DOHH2 (cell line): ENCODE data around the gene SLC4A2.

Experiments used
- H3F3A ChIP-seq: fragments of 200-600 bp; sonication (generic), shearing (Covaris generic); 2 replicates; pipeline ENCODE4 v1.6.0; 2016; ENCODE audit warnings: antibody characterized with exemption, mild to moderate bottlenecking; ENCODE audit not compliant: control insufficient read depth, insufficient read depth
- H3K27ac ChIP-seq: fragments of 200-600 bp; sonication (generic); 2 replicates; pipeline ENCODE4 v1.5.1; 2014; ENCODE audit warnings: low read depth, mild to moderate bottlenecking, low read length, moderate library complexity
- H3K27me3 ChIP-seq: fragments of 200-600 bp; sonication (generic); 2 replicates; pipeline ENCODE4 v1.6.1; 2014; ENCODE audit warnings: mild to moderate bottlenecking, low read length, mixed read lengths; ENCODE audit not compliant: control insufficient read depth
- H3K36me3 ChIP-seq: fragments of 200-600 bp; sonication (generic); 2 replicates; pipeline ENCODE4 v1.6.1; 2014; ENCODE audit warnings: mild to moderate bottlenecking, low read length, moderate library complexity, mixed read lengths; ENCODE audit not compliant: control insufficient read depth
- H3K4me1 ChIP-seq: fragments of 200-600 bp; sonication (generic); 2 replicates; pipeline ENCODE4 v1.6.1; 2014; ENCODE audit warnings: mild to moderate bottlenecking, low read length, mixed read lengths; ENCODE audit not compliant: control insufficient read depth
- H3K4me2 ChIP-seq: fragments of 200-600 bp; sonication (generic); 2 replicates; pipeline ENCODE4 v1.6.0; 2014; ENCODE audit warnings: mild to moderate bottlenecking, low read length, moderate library complexity
- H3K4me3 ChIP-seq: fragments of 200-600 bp; sonication (generic); 2 replicates; pipeline ENCODE4 v1.5.1; 2014; ENCODE audit warnings: mild to moderate bottlenecking, low read length, mixed read lengths
- H3K79me2 ChIP-seq: fragments of 200-600 bp; sonication (generic); 2 replicates; pipeline ENCODE4 v1.6.1; 2014; ENCODE audit warnings: mild to moderate bottlenecking, low read length, mixed read lengths; ENCODE audit not compliant: control insufficient read depth
- H3K9me2 ChIP-seq: fragments of 200-600 bp; sonication (generic); replicated peaks from 2 replicates; pipeline ENCODE4 v1.6.1; 2014; ENCODE audit warnings: mild to moderate bottlenecking, low read length, mixed read lengths; ENCODE audit not compliant: control insufficient read depth
- H3K9me3 ChIP-seq: fragments of 200-600 bp; sonication (generic); 2 replicates; pipeline ENCODE4 v1.6.1; 2014; ENCODE audit warnings: antibody characterized with exemption, low read length, mixed read lengths; ENCODE audit not compliant: control insufficient read depth, insufficient read depth
- H4K20me1 ChIP-seq: fragments of 200-600 bp; sonication (generic); 2 replicates; pipeline ENCODE4 v1.6.0; 2014; ENCODE audit warnings: low read depth, mild to moderate bottlenecking, antibody characterized with exemption, low read length, moderate library complexity; ENCODE audit not compliant: control insufficient read depth, insufficient read depth
- EZH2phosphoT487 ChIP-seq: fragments of 200-600 bp; sonication (generic); IDR thresholded peaks from 2 replicates; pipeline ENCODE4 v1.6.1; 2017; ENCODE audit warnings: borderline replicate concordance, mild to moderate bottlenecking, antibody characterized with exemption, low read length, moderate library complexity, mixed read lengths
- TF ChIP-seq, protein P1 (sequence below): fragments of 200-600 bp; sonication (generic); IDR thresholded peaks from one replicate; pipeline ENCODE4 v1.5.1; 2014; ENCODE audit warnings: antibody characterized with exemption, mild to moderate bottlenecking, low read depth, low read length; ENCODE audit not compliant: poor library complexity, severe bottlenecking

Gene SLC4A2

DNA sequence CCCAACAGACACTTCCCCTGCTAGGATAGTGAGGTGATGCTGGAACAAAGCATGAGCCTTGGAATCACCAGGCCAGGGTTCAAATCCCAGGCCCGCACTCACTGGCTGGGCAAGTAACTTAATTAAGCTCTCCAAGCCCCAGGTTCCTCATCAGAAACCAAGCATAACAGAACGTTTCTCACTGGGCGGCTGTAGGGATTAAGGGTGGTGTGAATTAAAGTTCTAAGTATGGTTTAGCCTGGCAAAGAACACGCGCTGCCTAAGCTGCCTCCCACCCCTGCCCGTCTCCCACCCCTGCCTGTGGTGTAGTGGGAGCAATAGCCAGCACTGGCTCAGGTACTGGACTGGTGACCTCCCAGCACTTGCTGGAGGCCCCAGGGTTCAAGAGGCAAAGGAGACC lies 5.6 kb downstream of the SLC4A2 start:
- peaks cover 7% of the 10 kb centered on the region; the same call in 1 of the 2 replicates for H4K20me1 ChIP-seq
- no peaks in the 10 kb centered on the region for H3K9me3 ChIP-seq
- peaks cover 12% of the 10 kb centered on the region for H3K4me1 ChIP-seq
- H3K79me2 ChIP-seq: peaks cover 26% of the 10 kb centered on the region
- H3K27me3 ChIP-seq: no peaks in the 10 kb centered on the region
- H3K4me2 ChIP-seq: no peak overlapping the region
- H3K4me3 ChIP-seq: no peak overlapping the region
- H3K27ac ChIP-seq: no peak overlapping the region
- no peaks in the 10 kb centered on the region for H3F3A ChIP-seq
- TF ChIP-seq, protein P1, sequence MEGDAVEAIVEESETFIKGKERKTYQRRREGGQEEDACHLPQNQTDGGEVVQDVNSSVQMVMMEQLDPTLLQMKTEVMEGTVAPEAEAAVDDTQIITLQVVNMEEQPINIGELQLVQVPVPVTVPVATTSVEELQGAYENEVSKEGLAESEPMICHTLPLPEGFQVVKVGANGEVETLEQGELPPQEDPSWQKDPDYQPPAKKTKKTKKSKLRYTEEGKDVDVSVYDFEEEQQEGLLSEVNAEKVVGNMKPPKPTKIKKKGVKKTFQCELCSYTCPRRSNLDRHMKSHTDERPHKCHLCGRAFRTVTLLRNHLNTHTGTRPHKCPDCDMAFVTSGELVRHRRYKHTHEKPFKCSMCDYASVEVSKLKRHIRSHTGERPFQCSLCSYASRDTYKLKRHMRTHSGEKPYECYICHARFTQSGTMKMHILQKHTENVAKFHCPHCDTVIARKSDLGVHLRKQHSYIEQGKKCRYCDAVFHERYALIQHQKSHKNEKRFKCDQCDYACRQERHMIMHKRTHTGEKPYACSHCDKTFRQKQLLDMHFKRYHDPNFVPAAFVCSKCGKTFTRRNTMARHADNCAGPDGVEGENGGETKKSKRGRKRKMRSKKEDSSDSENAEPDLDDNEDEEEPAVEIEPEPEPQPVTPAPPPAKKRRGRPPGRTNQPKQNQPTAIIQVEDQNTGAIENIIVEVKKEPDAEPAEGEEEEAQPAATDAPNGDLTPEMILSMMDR: no peak
- TF ChIP-seq EZH2phosphoT487: no peak
- peaks cover 73% of the 10 kb centered on the region for H3K36me3 ChIP-seq
- no peaks in the 10 kb centered on the region for H3K9me2 ChIP-seq

DNA sequence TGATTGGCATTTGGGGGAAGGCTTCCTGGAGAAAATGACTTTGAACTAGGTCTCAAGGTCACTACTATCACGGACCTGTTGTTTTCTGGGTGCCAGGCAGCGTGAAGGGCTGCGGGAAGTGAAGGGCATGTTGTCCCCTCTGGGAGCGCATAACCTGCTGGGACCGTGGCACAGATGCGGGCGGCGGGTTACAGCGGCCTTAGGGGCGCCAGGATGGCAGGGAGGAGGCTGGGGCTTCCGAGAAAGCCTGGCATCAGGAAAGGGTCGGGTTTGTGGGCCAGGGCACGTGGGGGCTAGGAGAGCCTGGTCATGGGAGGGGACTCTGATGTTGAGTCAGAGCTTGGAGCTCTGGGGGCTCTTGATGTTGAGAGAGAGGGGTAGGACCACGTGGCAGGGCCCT lies 6.1 kb downstream of the SLC4A2 start:
- Histone ChIP-seq H3K36me3 (peaks cover 74% of the 10 kb centered on the region), H3K4me2 (no peak overlapping the region), H3K79me2 (peaks cover 20% of the 10 kb centered on the region), H3K9me3 (no peaks in the 10 kb centered on the region), H3K27ac (no peak overlapping the region), H3K27me3 (no peaks in the 10 kb centered on the region), H3K4me1 (peaks cover 9% of the 10 kb centered on the region), H3K9me2 (no peaks in the 10 kb centered on the region), H3K4me3 (no peak overlapping the region), H3F3A (no peaks in the 10 kb centered on the region), H4K20me1 (peaks cover 7% of the 10 kb centered on the region; the same call in 1 of the 2 replicates)
- TF ChIP-seq, protein P1: no peak
- TF ChIP-seq EZH2phosphoT487: no peak

DNA sequence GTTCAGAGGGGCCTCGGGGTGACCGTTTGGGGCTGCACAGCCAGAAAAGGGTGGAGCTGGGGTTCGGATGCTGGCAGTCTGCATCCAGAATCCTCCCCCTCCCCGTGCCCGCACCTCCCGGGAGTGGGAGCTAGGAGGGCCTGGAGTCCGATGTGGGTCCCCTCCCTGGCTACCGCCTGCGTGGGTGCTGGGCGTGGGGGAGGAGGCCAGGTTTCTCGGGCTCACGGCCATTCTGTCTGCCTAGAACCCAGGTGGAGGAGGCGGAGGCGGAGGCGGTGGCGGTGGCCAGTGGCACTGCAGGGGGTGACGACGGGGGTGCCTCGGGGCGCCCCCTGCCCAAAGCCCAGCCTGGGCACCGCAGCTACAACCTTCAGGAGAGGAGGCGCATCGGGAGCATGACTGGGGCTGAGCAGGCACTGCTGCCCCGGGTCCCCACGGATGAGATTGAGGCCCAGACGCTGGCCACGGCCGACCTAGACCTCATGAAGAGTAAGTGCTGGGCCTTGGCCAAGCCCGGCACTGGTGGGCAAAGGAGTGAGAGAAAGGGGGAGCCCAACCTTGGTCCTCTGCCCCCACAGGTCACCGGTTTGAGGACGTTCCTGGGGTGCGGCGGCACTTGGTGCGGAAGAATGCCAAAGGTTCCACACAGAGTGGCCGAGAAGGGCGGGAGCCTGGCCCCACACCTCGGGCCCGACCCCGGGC lies 7.0 kb downstream of the SLC4A2 start:
- Histone ChIP-seq H4K20me1 (no peaks in the 10 kb centered on the region), H3K4me1 (peaks cover under 1% of the 10 kb centered on the region; the same call in 1 of the 2 replicates), H3K36me3 (peaks cover 83% of the 10 kb centered on the region)

More for the DNA sequence above, 7.0 kb downstream of the SLC4A2 start:
- no peak overlapping the region for H3K4me2 ChIP-seq
- no peaks in the 10 kb centered on the region for H3K27me3 ChIP-seq
- no peaks in the 10 kb centered on the region for H3F3A ChIP-seq
- no peak overlapping the region for H3K4me3 ChIP-seq
- no peak overlapping the region for H3K27ac ChIP-seq
- TF ChIP-seq, protein P1: no peak
- TF ChIP-seq EZH2phosphoT487: no peak
- H3K9me2 ChIP-seq: no peaks in the 10 kb centered on the region
- H3K9me3 ChIP-seq: no peaks in the 10 kb centered on the region
- H3K79me2 ChIP-seq: peaks cover 11% of the 10 kb centered on the region
